Kidney (tissue), 14 donors: ENCODE measurements around the gene COL25A1. TPM values are rescaled to one million over a fixed set of nuclear protein-coding genes. Genes with fewer than 3 reads are reported as not detected.

ENCODE experiments used
- DNase-seq, 5 donors: peaks; one replicate each; pipeline ENCODE4 v3.0.0-alpha.2; 2013 to 2020
- FAIRE-seq: peaks from 2 replicates; lab custom pipeline; 2012; peaks lifted over from hg19 to GRCh38; lab: Jason Lieb, UNC
- H3K27ac ChIP-seq, 2 donors: one replicate each; pipeline ENCODE4 v1.7.0; 2013; ENCODE audit warnings: low read depth in 2 of 2, low read length in 2 of 2, inconsistent platforms in 1 of 2
- H3K27me3 ChIP-seq: one replicate; pipeline ENCODE4 v1.7.1; 2013; ENCODE audit warnings: low read length, inconsistent platforms; ENCODE audit not compliant: control insufficient read depth, insufficient read depth
- H3K36me3 ChIP-seq, 3 donors: one replicate each; pipeline versions ENCODE4 v1.7.0 to v1.7.1; 2013; ENCODE audit warnings: low read length in 3 of 3, control low read depth in 1 of 3, inconsistent platforms in 1 of 3; ENCODE audit not compliant: insufficient read depth in 3 of 3, control insufficient read depth in 2 of 3
- H3K4me1 ChIP-seq, 3 donors: one replicate each; pipeline versions ENCODE4 v1.7.0 to v1.7.1; 2013; ENCODE audit warnings: low read length in 3 of 3, inconsistent platforms in 1 of 3, low read depth in 1 of 3; ENCODE audit not compliant: control insufficient read depth in 2 of 3, insufficient read depth in 2 of 3
- H3K4me3 ChIP-seq, 3 donors: one replicate each; pipeline versions ENCODE4 v1.7.0 to v1.8.1; 2013; ENCODE audit warnings: low read length in 3 of 3, control low read depth in 1 of 3, inconsistent platforms in 1 of 3
- H3K9ac ChIP-seq, 3 donors: one replicate each; pipeline versions ENCODE4 v1.7.0 to v1.7.1; 2013; ENCODE audit warnings: low read length in 3 of 3, control low read depth in 1 of 3, inconsistent platforms in 1 of 3
- H3K9me3 ChIP-seq, 3 donors: one replicate each; pipeline versions ENCODE4 v1.7.0 to v1.7.1; 2013; ENCODE audit warnings: low read length in 3 of 3, control low read depth in 1 of 3, inconsistent platforms in 1 of 3; ENCODE audit not compliant: control insufficient read depth in 2 of 3, insufficient read depth in 1 of 3
- intact Hi-C: fragments of 100-400 bp; cut with DNase I; formaldehyde crosslinking; loops from one replicate; pipeline ENCODE4 v1.11.1; 2022
- polyA plus RNA-seq: library from polyadenylated mRNA; stranded (reverse); fragments of 350-450 nt; fragmentation: Illumina TruSeq; extraction: RNeasy Lipid Tissue Mini Kit (QIAGEN cat#74804); gene quantifications from one replicate; pipeline ENCODE4 v1.2.3, GENCODE V29; 2014; ENCODE audit warnings: low read depth, low replicate concordance; ENCODE audit not compliant: insufficient read depth
- total RNA-seq: library from RNA; stranded (reverse); fragmentation: NEBNext Ultra II Directional; extraction: Animal tissue kit (Norgen Biotek cat#: 25700); gene quantifications from one replicate; pipeline ENCODE4 v1.2.1, GENCODE V29; 2021
- TF ChIP-seq, protein P1 (sequence below): IDR thresholded peaks from 3 replicates; pipeline ENCODE4 v1.5.1; 2012; ENCODE audit warnings: mild to moderate bottlenecking, moderate library complexity, borderline replicate concordance; ENCODE audit not compliant: insufficient read depth; ENCODE audit errors: extremely low read depth
- donor health status: control.
- donor health status: control.
- donor health status: control.
- donor health status: control.
- donor health status: control.
- donor health status: DM: yes; HTN: yes; CAD: no.
- donor health status: Normal renal cell carcinoma (clear cell type).

Gene COL25A1
- total and polyA plus RNA-seq, 2 donors from 2014 or later = 0.52 to 2.3 TPM

DNA sequence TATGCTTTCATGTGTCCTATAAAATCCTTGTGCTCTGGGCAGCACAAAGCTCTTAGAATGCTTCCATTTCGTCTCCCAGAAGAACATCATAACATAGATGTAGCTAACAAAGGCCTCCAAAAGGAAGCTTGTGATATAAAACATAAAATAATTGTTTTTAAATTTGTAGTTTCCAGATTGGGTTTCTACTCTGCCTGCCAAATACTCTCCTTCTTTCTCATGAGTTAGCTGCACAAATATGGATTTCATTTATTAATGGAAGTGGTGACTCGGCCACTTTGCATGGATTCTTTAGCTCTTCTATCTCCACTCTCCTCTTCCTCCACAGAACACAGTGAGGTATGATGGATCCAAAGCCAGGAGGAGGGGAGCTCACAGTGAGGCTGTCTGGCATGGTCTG, 265.4 kb downstream of the COL25A1 start:
- Histone ChIP-seq H3K4me3 (no peak overlapping the region), H3K4me1 (peaks cover 0 to 3% (median 0%) of the 10 kb centered on the region in 3 donors), H3K27me3 (no peaks in the 10 kb centered on the region), H3K36me3 (no peaks in the 10 kb centered on the region), H3K9me3 (no peaks in the 10 kb centered on the region), H3K27ac (no peak overlapping the region), H3K9ac (no peak overlapping the region)
- TF ChIP-seq, protein P1, sequence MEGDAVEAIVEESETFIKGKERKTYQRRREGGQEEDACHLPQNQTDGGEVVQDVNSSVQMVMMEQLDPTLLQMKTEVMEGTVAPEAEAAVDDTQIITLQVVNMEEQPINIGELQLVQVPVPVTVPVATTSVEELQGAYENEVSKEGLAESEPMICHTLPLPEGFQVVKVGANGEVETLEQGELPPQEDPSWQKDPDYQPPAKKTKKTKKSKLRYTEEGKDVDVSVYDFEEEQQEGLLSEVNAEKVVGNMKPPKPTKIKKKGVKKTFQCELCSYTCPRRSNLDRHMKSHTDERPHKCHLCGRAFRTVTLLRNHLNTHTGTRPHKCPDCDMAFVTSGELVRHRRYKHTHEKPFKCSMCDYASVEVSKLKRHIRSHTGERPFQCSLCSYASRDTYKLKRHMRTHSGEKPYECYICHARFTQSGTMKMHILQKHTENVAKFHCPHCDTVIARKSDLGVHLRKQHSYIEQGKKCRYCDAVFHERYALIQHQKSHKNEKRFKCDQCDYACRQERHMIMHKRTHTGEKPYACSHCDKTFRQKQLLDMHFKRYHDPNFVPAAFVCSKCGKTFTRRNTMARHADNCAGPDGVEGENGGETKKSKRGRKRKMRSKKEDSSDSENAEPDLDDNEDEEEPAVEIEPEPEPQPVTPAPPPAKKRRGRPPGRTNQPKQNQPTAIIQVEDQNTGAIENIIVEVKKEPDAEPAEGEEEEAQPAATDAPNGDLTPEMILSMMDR = no peak
- intact Hi-C loops = no loop called here
- no peak for FAIRE-seq
- DNase-seq = no peak

DNA sequence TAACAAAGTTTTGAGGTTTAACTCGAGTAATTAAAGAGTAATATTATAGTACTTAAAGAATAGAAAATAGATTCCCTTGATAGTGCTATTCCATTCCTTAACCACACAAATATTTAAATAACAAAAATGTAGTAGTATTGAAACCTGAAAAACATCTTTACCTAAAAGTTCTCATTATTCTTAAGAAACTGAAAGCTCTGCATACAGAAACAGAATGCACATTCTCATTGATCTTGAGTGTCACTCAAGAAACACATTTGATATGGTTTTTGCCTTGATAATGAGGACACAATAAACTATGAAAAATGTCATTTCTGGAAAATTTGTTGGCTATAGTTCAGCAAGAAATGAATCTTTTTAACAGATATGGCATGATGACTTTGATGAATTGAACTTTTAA, 268.5 kb downstream of the COL25A1 start:
- DNase-seq (no peak), FAIRE-seq (no peak)
- H3K36me3 ChIP-seq = no peaks in the 10 kb centered on the region
- H3K9ac ChIP-seq = no peak overlapping the region
- intact Hi-C loops = no loop called here
- no peak overlapping the region for H3K27ac ChIP-seq
- TF ChIP-seq, protein P1 = no peak
- H3K4me1 ChIP-seq = peaks cover 0 to 3% (median 0%) of the 10 kb centered on the region in 3 donors
- no peak overlapping the region for H3K4me3 ChIP-seq
- H3K27me3 ChIP-seq = no peaks in the 10 kb centered on the region
- H3K9me3 ChIP-seq = no peaks in the 10 kb centered on the region

DNA sequence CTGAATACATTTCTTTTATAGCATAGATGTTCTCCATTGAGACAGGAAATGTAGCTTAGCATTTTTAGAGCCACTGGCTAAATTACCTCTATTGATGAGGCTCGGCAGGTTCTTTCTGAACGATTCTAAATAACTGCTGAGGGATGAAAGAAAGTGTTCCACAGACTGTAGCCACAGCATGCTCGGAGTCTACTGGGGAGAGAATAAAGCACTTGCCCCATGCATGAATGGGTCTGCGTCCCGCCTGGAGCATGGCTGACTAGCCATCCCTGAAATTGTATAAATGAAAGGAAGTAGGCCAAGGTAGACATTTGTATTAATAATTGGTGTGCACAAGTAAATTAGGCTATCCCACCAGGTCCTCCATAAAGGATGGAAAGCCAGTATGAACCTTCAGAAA, 269.8 kb downstream of the COL25A1 start:
- Histone ChIP-seq H3K4me3 (no peak overlapping the region), H3K27ac (no peak overlapping the region), H3K9ac (no peak overlapping the region), H3K27me3 (no peaks in the 10 kb centered on the region), H3K9me3 (no peaks in the 10 kb centered on the region), H3K4me1 (peaks cover 0 to 3% (median 0%) of the 10 kb centered on the region in 3 donors), H3K36me3 (no peaks in the 10 kb centered on the region)
- peak in 3 of 5 donors; percentile 37 to 62 (median 56) for DNase-seq
- TF ChIP-seq, protein P1 = no peak
- no peak for FAIRE-seq
- intact Hi-C loops = no loop called here

DNA sequence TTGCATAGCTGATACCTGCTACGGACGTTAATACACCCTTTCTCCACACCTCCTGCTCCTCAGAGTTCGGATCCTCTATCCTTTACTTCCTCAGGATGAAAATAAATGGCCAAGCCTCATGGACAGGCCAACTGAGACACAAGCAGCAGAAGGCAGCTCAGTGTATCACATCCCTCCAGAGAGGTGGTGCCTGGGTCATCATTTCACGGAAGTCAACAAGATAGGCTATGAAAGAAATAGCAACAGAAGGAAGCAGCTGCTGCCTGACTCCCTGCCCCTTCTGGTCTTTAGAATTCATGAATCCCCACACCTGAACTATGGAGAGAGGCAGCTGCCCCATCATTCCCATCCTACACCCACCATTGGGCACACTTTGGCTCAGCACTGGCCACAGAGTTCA, 272.5 kb downstream of the COL25A1 start:
- Histone ChIP-seq H3K27me3 (no peaks in the 10 kb centered on the region), H3K9ac (no peak overlapping the region), H3K9me3 (no peaks in the 10 kb centered on the region), H3K36me3 (no peaks in the 10 kb centered on the region), H3K4me1 (peaks cover 0 to 3% (median 0%) of the 10 kb centered on the region in 3 donors), H3K4me3 (no peak overlapping the region), H3K27ac (no peak overlapping the region)
- FAIRE-seq (no peak), DNase-seq (no peak)
- intact Hi-C loops = no loop called here
- TF ChIP-seq, protein P1 = no peak
